Neural cell (in vitro differentiated cells): Measurements from ENCODE around the gene TMEM123. TPM values are rescaled to one million over a fixed set of nuclear protein-coding genes. Genes with fewer than 3 reads are reported as not detected.

Source experiments
- H2AFZ ChIP-seq: fragments of 200-600, 300-800 bp; sonication (generic), shearing (Covaris generic); 2 replicates; pipeline ENCODE4 v1.6.0; 2014; ENCODE audit warnings: low read depth, mild to moderate bottlenecking, antibody characterized with exemption, low read length, moderate library complexity
- H3F3A ChIP-seq: fragments of 200-600 bp; shearing (Covaris generic); 2 replicates; pipeline ENCODE4 v1.6.1; 2016; ENCODE audit warnings: mild to moderate bottlenecking, moderate library complexity, mixed read lengths, antibody characterized with exemption, low read length; ENCODE audit not compliant: insufficient read depth, poor library complexity, severe bottlenecking
- H3K27ac ChIP-seq: fragments of 200-600, 300-800 bp; sonication (generic), shearing (Covaris generic); 2 replicates; pipeline ENCODE4 v1.5.1; 2014; ENCODE audit warnings: mild to moderate bottlenecking, low read length, moderate library complexity
- H3K27me3 ChIP-seq: fragments of 300-800, 200-600 bp; sonication (generic), shearing (Covaris generic); 2 replicates; pipeline ENCODE4 v1.6.0; 2014; ENCODE audit warnings: mild to moderate bottlenecking, low read depth, low read length, moderate library complexity; ENCODE audit not compliant: insufficient read depth
- H3K36me3 ChIP-seq: fragments of 300-800, 200-600 bp; sonication (generic), shearing (Covaris generic); 2 replicates; pipeline ENCODE4 v1.5.1; 2014; ENCODE audit warnings: mild to moderate bottlenecking, antibody characterized with exemption, low read length, moderate library complexity; ENCODE audit not compliant: insufficient read depth
- H3K4me2 ChIP-seq: fragments of 300-800, 200-600 bp; sonication (generic), shearing (Covaris generic); 2 replicates; pipeline ENCODE4 v1.6.0; 2014; ENCODE audit warnings: mild to moderate bottlenecking, low read length
- H3K4me3 ChIP-seq: fragments of 300-800, 200-600 bp; sonication (generic), shearing (Covaris generic); 2 replicates; pipeline ENCODE4 v1.5.1; 2014; ENCODE audit warnings: mild to moderate bottlenecking, low read length, moderate library complexity
- H3K79me2 ChIP-seq: fragments of 200-600 bp; shearing (Covaris generic); replicated peaks from 2 replicates; pipeline ENCODE4 v1.6.0; 2014; ENCODE audit warnings: mild to moderate bottlenecking, low read length, moderate library complexity; ENCODE audit not compliant: insufficient read depth
- H3K9ac ChIP-seq: fragments of 300-800, 200-600 bp; sonication (generic), shearing (Covaris generic); 2 replicates; pipeline ENCODE4 v1.6.1; 2016; ENCODE audit warnings: mild to moderate bottlenecking, low read length, mixed read lengths
- H3K9me2 ChIP-seq: fragments of 200-600 bp; shearing (Covaris generic); 2 replicates; pipeline ENCODE4 v1.6.1; 2016; ENCODE audit warnings: mild to moderate bottlenecking, low read length, mixed read lengths; ENCODE audit not compliant: insufficient read depth
- H3K9me3 ChIP-seq: fragments of 200-600, 300-800 bp; sonication (generic), shearing (Covaris generic); 2 replicates; pipeline ENCODE4 v1.6.1; 2016; ENCODE audit warnings: mild to moderate bottlenecking, mixed run types, low read length, moderate library complexity, mixed read lengths
- H4K20me1 ChIP-seq: fragments of 200-600 bp; shearing (Covaris generic); 2 replicates; pipeline ENCODE4 v1.6.1; 2016; ENCODE audit warnings: mild to moderate bottlenecking, mixed run types; ENCODE audit not compliant: insufficient read depth
- EP300 ChIP-seq: fragments of 450-650 bp; conservative IDR thresholded peaks from 2 replicates; pipeline ENCODE4 v1.6.1; 2014; ENCODE audit warnings: antibody characterized with exemption, mild to moderate bottlenecking, moderate library complexity; ENCODE audit not compliant: poor library complexity, severe bottlenecking
- EZH2 ChIP-seq: fragments of 200-600, 300-800 bp; shearing (Covaris generic), sonication (generic); IDR thresholded peaks from 2 replicates; pipeline ENCODE4 v1.6.1; 2014; ENCODE audit warnings: antibody characterized with exemption, low read length, borderline replicate concordance, mild to moderate bottlenecking; ENCODE audit not compliant: insufficient read depth, poor library complexity, severe bottlenecking
- MXI1 ChIP-seq: fragments of 450-650 bp; conservative IDR thresholded peaks from 2 replicates; pipeline ENCODE4 v1.6.1; 2014; ENCODE audit warnings: antibody characterized with exemption, mild to moderate bottlenecking; ENCODE audit not compliant: poor library complexity, severe bottlenecking
- POLR2AphosphoS5 ChIP-seq: IDR thresholded peaks from 2 replicates; pipeline ENCODE4 v1.6.1; 2012
- RAD21 ChIP-seq: fragments of 450-650 bp; conservative IDR thresholded peaks from 2 replicates; pipeline ENCODE4 v1.6.1; 2014; ENCODE audit warnings: antibody characterized with exemption, mild to moderate bottlenecking, moderate library complexity
- SMC3 ChIP-seq: fragments of 450-650 bp; conservative IDR thresholded peaks from 2 replicates; pipeline ENCODE4 v1.6.1; 2014; ENCODE audit warnings: antibody characterized with exemption, mild to moderate bottlenecking, moderate library complexity; ENCODE audit not compliant: poor library complexity
- TAF1 ChIP-seq: IDR thresholded peaks from 2 replicates; pipeline ENCODE4 v1.6.1; 2012; ENCODE audit warnings: low read depth
- polyA plus RNA-seq: library from polyadenylated mRNA; depleted of rRNA; stranded (reverse); fragments of >200 nt; gene quantifications from 2 replicates; pipeline ENCODE4 v1.2.3, GENCODE V29; 2014
- TF ChIP-seq, protein P1 (sequence below): fragments of 450-650 bp; IDR thresholded peaks from 2 replicates; pipeline ENCODE4 v1.5.1; 2014; ENCODE audit warnings: antibody characterized with exemption, mild to moderate bottlenecking, moderate library complexity; ENCODE audit not compliant: poor library complexity, severe bottlenecking
- TF ChIP-seq, protein P2 (sequence below): IDR thresholded peaks from 2 replicates; pipeline ENCODE4 v1.6.1; 2012; ENCODE audit warnings: borderline replicate concordance

The TMEM123 gene
- polyA plus RNA-seq, 1 donor from 2014 or later, result 7.7 TPM

DNA sequence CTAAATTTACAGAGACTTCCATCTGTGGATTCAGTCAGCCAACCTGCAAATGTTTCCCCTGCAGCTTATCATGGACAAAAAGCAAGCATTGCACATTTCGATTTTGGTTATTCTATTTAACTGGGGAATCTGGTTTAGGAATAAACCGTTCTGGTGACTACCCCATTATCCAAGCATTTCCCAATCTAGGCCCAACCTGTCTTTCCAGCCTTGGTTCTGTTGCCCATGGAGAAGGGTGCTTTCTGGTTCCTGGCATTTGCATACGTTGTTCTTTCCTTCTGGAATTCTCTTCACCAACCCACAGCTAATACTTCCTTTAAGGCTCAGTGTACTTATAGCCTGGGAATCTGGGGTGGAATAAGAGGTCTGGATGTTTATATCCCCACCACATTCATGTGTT is 1.4 kb upstream of the TMEM123 start:
- Histone ChIP-seq H4K20me1 (no peaks in the 10 kb centered on the region), H3K79me2 (peaks cover 23% of the 10 kb centered on the region), H3K36me3 (no peaks in the 10 kb centered on the region), H3K9me2 (no peaks in the 10 kb centered on the region), H3K4me3 (no peak overlapping the region), H3K4me2 (no peak overlapping the region), H2AFZ (no peak overlapping the region), H3F3A (no peaks in the 10 kb centered on the region), H3K27me3 (peaks cover 8% of the 10 kb centered on the region), H3K9me3 (no peaks in the 10 kb centered on the region), H3K27ac (no peak overlapping the region), H3K9ac (no peak overlapping the region)
- TF ChIP-seq POLR2AphosphoS5 (no peak), RAD21 (no peak)
- TF ChIP-seq, protein P1, sequence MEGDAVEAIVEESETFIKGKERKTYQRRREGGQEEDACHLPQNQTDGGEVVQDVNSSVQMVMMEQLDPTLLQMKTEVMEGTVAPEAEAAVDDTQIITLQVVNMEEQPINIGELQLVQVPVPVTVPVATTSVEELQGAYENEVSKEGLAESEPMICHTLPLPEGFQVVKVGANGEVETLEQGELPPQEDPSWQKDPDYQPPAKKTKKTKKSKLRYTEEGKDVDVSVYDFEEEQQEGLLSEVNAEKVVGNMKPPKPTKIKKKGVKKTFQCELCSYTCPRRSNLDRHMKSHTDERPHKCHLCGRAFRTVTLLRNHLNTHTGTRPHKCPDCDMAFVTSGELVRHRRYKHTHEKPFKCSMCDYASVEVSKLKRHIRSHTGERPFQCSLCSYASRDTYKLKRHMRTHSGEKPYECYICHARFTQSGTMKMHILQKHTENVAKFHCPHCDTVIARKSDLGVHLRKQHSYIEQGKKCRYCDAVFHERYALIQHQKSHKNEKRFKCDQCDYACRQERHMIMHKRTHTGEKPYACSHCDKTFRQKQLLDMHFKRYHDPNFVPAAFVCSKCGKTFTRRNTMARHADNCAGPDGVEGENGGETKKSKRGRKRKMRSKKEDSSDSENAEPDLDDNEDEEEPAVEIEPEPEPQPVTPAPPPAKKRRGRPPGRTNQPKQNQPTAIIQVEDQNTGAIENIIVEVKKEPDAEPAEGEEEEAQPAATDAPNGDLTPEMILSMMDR, result no peak
- TF ChIP-seq, protein P2, sequence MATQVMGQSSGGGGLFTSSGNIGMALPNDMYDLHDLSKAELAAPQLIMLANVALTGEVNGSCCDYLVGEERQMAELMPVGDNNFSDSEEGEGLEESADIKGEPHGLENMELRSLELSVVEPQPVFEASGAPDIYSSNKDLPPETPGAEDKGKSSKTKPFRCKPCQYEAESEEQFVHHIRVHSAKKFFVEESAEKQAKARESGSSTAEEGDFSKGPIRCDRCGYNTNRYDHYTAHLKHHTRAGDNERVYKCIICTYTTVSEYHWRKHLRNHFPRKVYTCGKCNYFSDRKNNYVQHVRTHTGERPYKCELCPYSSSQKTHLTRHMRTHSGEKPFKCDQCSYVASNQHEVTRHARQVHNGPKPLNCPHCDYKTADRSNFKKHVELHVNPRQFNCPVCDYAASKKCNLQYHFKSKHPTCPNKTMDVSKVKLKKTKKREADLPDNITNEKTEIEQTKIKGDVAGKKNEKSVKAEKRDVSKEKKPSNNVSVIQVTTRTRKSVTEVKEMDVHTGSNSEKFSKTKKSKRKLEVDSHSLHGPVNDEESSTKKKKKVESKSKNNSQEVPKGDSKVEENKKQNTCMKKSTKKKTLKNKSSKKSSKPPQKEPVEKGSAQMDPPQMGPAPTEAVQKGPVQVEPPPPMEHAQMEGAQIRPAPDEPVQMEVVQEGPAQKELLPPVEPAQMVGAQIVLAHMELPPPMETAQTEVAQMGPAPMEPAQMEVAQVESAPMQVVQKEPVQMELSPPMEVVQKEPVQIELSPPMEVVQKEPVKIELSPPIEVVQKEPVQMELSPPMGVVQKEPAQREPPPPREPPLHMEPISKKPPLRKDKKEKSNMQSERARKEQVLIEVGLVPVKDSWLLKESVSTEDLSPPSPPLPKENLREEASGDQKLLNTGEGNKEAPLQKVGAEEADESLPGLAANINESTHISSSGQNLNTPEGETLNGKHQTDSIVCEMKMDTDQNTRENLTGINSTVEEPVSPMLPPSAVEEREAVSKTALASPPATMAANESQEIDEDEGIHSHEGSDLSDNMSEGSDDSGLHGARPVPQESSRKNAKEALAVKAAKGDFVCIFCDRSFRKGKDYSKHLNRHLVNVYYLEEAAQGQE, result no peak

DNA sequence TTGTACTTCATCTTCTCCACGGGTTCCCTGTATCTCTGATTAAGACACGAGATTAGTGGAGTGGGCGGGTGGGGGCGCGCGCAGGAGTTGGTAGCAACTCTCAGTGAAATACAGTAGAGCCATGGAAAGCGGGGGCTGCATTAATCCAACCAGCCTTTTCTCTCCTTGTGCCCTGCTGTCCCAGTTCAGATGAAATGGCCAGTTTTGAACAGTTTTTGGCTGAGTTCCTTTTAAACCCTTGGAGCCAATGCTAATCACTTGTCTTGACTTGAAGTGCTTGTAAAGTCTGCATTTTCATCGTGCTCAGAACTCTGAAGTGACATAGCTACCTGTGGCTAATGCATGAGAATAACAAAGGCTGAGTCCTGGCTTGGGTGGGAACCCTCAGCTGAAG is 734 bp upstream of the TMEM123 start:
- Histone ChIP-seq H4K20me1 (no peaks in the 10 kb centered on the region), H3K9me2 (no peaks in the 10 kb centered on the region), H3K36me3 (no peaks in the 10 kb centered on the region), H3K27me3 (peaks cover 8% of the 10 kb centered on the region), H3F3A (no peaks in the 10 kb centered on the region), H3K9ac (peak overlapping the region; percentile 64), H3K9me3 (no peaks in the 10 kb centered on the region), H2AFZ (peak overlapping the region; percentile 24), H3K4me2 (peak overlapping the region; percentile 7), H3K79me2 (peaks cover 26% of the 10 kb centered on the region), H3K4me3 (peak overlapping the region; percentile 90), H3K27ac (no peak overlapping the region)
- TF ChIP-seq RAD21, result no peak
- no peak for TF ChIP-seq EP300
- TF ChIP-seq, protein P2, result no peak
- no peak for TF ChIP-seq TAF1
- TF ChIP-seq MXI1, result no peak
- no peak for TF ChIP-seq EZH2
- TF ChIP-seq, protein P1, result no peak
- TF ChIP-seq POLR2AphosphoS5, result no peak
- TF ChIP-seq SMC3, result no peak
